Pulmonary artery endothelial cell (primary cell): ENCODE data around the gene YBX1. TPM values are rescaled to one million over a fixed set of nuclear protein-coding genes. Genes with fewer than 3 reads are reported as not detected.

Source experiments
- DNase-seq: peaks from one replicate; pipeline ENCODE4 v3.0.0-alpha.2; 2011; ENCODE audit warnings: low read depth, low spot score
- total RNA-seq: library from RNA; depleted of rRNA; stranded (reverse); fragments of >200 nt; gene quantifications from 2 replicates; pipeline ENCODE4 v1.2.3, GENCODE V29; 2014

Gene YBX1
- total RNA-seq, 1 donor from 2014 or later, result 971 TPM

DNA sequence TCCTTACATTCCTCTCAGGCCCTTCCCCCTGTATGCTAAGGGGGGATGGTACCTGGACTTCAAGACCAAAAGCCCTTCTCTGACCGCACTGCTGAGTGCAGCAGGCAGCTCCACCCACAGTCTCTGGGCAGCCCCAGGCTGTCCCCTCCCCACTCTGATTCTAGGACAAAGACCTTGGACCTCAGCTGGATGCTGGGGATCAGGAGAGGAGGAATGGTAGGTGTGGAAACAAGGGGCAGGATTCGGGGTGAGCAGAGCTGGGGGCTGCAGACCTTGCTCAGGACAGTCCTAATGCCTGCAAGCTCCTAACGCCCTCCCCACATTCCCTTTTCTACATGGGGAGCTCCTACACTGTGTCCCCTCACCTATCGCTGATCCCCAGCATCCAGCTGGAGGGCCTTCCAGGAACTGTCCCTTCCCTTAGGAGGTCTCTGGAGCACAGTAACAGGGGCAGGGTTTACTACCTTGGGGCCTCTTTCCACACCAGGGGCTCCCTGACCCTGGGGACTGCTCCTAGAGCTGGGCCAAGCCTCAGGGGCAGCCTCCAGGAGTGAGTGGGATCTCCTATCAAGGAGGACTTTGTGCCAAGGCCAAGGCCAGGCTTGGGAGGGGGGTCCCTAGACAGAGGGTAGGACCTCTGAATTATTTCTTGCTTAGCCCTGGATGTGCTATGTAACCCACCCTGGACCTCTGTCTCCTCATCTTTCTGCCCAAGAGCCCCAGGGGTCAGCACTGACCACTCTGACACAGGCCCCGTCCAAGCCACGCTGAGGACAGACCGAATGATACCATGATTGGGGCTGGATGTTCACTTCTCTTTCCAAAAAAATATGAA, 52.2 kb downstream of the YBX1 start:
- no peak for DNase-seq

DNA sequence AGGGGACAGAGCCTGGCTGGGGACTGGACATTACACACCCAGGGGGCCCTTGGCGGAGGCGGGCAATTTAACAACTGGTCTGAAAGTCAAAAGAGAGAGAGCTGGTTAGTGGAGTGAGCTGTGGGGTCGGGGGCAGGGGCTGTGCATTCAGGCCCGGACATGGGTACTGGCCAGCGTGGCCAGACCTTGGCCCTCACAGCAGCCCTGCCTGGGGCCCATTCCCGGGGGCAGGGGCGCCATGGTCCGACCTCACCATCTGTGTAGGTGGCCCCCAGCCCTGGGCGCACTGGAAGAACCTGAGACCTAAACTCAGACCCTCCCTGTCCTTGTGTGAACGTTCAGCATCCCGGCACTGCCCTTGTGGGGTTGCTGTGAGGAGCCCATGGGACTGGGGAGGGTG, 52.8 kb downstream of the YBX1 start:
- DNase-seq, result no peak

- no peak for DNase-seq
Measured at GRCh38 chr1:42735477-42736105, 53.4 kb downstream of the YBX1 start.

- no peak for DNase-seq
Measured at GRCh38 chr1:42736152-42736551, 53.9 kb downstream of the YBX1 start.

GRCh38 chr1:42736571-42737200, 54.5 kb downstream of the YBX1 start:
- DNase-seq, result no peak

- DNase-seq, result no peak
Measured at GRCh38 chr1:42737257-42737656, 55.0 kb downstream of the YBX1 start.

DNA sequence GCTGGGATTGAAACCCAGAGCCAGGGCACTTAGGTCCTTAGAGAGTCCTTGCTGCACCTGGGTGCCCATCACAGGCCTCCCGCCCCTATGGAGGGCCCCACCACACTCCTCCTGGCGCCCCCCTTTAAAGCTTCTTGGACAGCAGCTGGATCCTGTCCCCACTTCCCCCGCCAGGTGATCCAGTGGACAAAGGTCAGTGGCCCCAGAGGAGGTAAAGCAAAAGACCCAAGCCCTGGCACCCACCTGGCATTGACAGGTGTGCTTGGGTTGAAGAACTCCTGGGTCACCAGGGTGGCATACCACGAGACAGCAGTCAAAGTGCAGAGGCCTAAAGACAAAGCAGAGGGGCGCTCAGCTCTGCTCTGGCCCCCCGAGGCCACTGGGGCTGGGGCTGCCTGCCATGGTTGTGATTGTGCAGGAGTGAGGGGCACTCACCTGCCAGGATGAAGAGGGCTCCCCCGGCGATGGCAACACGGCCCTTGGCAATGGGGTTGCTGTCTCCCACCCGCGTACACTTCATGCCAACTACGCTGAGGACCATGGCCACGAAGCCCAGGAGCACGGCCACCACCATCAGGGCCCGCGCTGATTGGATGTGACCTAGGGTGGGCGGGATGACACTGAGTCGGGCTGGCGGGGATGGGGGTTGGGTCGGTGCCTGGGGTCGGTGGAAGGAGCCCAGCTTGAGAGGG, 55.9 kb downstream of the YBX1 start:
- no peak for DNase-seq

DNA sequence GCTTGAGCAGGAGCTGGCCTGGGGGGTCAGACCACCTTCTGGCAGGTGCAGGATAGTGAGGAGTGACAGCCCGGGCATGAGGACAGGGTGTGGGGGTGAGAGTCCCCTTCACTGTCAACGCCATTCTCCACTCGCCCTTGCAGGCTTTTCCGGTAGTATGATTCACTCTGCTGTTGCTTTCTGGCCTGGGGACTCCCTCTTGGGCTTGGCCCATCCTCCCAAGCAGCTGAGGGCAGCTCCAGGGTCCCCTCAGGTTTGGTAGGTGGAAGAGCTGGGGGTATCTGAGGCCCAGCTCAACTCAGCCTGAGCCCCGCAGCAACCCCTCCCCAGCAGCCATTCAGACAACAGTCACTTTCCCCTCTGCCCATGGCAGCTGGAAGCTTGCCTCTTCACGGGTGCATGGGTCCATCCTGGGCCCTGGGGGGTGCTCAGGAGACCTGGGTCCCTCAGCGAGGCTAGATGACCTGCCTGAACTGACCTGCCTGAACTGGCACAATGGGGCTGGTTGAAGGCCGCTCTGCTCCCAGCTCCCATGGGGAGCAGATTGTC, 56.5 kb downstream of the YBX1 start:
- no peak for DNase-seq

DNA sequence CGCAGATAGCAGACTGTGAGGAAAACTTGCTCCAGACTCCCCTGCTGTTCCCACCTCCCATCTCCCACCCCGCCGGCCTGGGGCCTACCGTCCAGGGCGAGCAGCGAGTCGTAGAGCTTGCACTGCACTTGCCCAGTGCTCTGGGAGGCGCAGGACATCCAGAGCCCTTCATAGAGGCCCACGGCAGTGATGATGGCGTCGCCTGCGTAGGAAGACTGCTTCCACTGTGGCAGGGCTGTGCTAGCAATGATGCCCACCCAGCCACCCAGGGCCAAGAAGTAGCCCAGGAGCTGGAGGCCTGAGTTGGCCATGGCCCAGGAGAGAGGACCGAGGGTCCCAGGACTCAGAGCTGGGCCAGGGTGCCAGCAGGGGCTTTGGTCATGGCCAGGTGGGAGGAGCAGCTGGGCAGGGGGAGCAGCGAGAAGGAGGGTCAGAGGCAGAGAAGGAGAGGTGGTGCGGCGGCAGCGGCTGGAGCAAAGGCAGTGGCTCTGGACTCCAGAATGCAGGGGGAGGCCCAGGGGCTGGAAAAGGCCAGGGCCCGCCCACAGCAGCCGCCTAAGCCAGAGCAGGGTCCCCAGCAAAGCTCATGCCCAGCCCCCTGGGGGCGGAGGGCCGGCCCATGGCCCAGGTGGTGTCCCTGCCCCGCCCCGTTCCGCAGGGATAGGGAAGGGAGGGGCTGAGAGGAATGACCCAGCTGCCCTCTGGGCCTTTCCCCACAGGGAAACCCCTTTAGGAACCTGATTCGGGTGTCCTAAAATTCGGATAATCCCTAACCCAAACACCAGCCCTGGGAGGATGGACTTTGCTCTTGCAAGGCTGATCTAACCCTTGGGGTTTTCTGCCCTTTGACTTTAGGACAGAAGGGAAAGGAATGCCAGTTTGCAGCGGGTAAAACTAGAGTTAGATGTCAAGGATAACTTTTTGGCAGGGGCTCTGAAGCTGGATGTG, 57.8 kb downstream of the YBX1 start, which contains the start of gene CLDN19:
Gene CLDN19, minus strand, starts transcription at position 484 of the 948 bp plus-strand sequence. Its CDS starts 173 bp downstream, at position 311.
- no peak for DNase-seq

- no peak for DNase-seq
Measured at GRCh38 chr1:42740851-42741580, 58.8 kb downstream of the YBX1 start.

- DNase-seq, result no peak
Measured at GRCh38 chr1:42741706-42742105, 59.5 kb downstream of the YBX1 start.

GRCh38 chr1:42742141-42742540, 59.9 kb downstream of the YBX1 start:
- no peak for DNase-seq

- DNase-seq, result no peak
Measured at GRCh38 chr1:42742617-42743316, 60.5 kb downstream of the YBX1 start.

GRCh38 chr1:42743317-42744147, 61.3 kb downstream of the YBX1 start:
- no peak for DNase-seq

DNA sequence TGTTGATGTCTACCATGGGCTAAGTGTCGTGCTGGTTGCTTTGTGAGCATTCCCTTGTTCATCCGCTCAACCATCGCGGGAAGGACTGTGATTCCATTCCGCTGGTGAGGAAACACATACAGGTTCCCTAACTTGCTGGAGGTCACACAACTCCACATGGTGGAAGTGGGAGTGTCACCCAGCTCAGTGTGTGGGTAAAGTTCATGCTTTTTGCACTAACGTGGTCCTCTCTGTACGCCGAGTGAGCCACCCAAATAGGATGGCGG, 61.9 kb downstream of the YBX1 start:
- DNase-seq, result no peak

DNA sequence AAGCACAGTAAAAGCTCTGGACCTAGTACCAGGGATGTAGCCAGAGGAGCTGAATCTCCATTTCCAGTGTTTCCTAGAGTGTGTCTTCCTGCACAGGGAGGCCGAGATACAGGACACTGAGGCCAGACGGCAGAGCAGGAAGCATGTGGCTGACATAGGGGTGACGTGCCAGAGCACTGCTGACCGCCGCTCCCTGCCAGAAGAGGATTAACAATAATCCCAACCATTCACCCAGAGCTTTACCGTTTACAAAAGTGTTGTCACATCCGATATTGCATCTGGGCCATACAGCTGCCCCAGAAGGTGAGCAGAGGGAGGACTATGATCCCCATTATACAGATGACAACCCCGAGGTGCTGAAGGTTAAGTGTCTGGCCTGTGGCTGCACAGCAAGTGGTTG, 63.6 kb downstream of the YBX1 start:
- DNase-seq, result no peak

DNA sequence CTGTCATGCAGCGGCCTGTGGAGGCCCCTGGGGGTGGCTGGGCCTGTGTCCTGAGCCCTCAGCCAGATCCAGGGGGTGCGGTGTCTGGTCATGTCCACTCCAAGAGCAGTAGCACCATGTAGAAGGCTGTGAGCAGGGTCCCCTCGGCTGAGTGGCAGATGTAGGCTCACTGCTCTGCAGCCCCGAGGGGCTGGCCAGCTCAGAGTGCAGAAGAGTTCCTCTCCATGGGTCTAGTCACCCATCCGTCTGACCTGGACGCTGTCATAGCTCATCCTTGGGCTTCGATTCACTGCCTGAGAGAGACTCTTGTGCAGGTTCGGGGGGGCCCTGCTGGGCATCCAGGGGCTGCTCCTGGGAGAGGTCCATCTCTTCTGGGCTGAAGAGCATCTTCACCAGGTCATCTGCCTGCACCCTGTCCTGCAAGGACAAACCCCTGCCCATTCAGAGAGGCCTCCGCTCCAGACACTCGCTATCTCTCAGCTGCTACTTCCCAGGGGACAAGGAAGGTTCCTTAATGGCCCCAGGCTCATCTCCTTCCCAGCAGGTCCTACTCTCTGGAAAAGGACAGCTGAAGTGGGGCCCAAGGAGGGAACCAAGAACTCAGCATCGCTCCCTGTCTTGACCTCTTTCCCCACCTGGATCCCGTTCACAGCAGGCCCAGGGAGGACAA, 64.4 kb downstream of the YBX1 start:
- no peak for DNase-seq

GRCh38 chr1:42747125-42747524, 64.9 kb downstream of the YBX1 start:
- DNase-seq, result no peak
